Eye (tissue), 1 donor: Measurements from ENCODE around the gene SSBP2.

Experiments used
- DNase-seq: peaks from one replicate; pipeline ENCODE4 v3.0.0-alpha.2; 2015

SSBP2 gene

GRCh38 chr5:81751009-81751835 is at the start of gene SSBP2:
TSS of gene SSBP2 (minus strand) at chr5:81751097. CDS start at chr5:81751042, 55 bp downstream.
- DNase-seq: peak; percentile 100

- no peak for DNase-seq
Observed at GRCh38 chr5:81795666-81796065, 44.8 kb upstream of the SSBP2 start.

GRCh38 chr5:81794226-81794625 is 43.3 kb upstream of the SSBP2 start:
- no peak for DNase-seq

- peak; percentile 89 for DNase-seq
Observed at GRCh38 chr5:81790336-81790735, 39.4 kb upstream of the SSBP2 start.

- no peak for DNase-seq
Observed at GRCh38 chr5:81789033-81789432, 38.1 kb upstream of the SSBP2 start.

GRCh38 chr5:81788329-81788728 is 37.4 kb upstream of the SSBP2 start:
- DNase-seq: no peak

GRCh38 chr5:81787474-81788242 is 36.8 kb upstream of the SSBP2 start:
- DNase-seq: peak; percentile 97

GRCh38 chr5:81786991-81787390 is 36.1 kb upstream of the SSBP2 start:
- DNase-seq: peak; percentile 58

- DNase-seq: peak; percentile 44
Observed at GRCh38 chr5:81786496-81786895, 35.6 kb upstream of the SSBP2 start.

GRCh38 chr5:81785322-81785721 is 34.4 kb upstream of the SSBP2 start:
- DNase-seq: no peak

- peak; percentile 47 for DNase-seq
Observed at GRCh38 chr5:81783401-81783800, 32.5 kb upstream of the SSBP2 start.

- DNase-seq: no peak
Observed at GRCh38 chr5:81782811-81783210, 31.9 kb upstream of the SSBP2 start.

- no peak for DNase-seq
Observed at GRCh38 chr5:81779916-81780266, 29.0 kb upstream of the SSBP2 start.

GRCh38 chr5:81779125-81779915 is 28.4 kb upstream of the SSBP2 start:
- DNase-seq: no peak

- no peak for DNase-seq
Observed at GRCh38 chr5:81778642-81779041, 27.7 kb upstream of the SSBP2 start.

GRCh38 chr5:81776258-81776657 is 25.4 kb upstream of the SSBP2 start:
- no peak for DNase-seq

GRCh38 chr5:81774374-81774773 is 23.5 kb upstream of the SSBP2 start:
- no peak for DNase-seq

GRCh38 chr5:81773574-81773973 is 22.7 kb upstream of the SSBP2 start:
- DNase-seq: no peak

GRCh38 chr5:81773161-81773560 is 22.3 kb upstream of the SSBP2 start:
- DNase-seq: no peak

- DNase-seq: no peak
Observed at GRCh38 chr5:81772488-81772887, 21.6 kb upstream of the SSBP2 start.

GRCh38 chr5:81768935-81769452 is 18.1 kb upstream of the SSBP2 start:
- DNase-seq: no peak

GRCh38 chr5:81767938-81768337 is 17.0 kb upstream of the SSBP2 start:
- no peak for DNase-seq

GRCh38 chr5:81767097-81767496 is 16.2 kb upstream of the SSBP2 start:
- DNase-seq: no peak
